Nephron progenitor cell (in vitro differentiated cells): ENCODE results near the gene FAM241B.

Experiments
- DNase-seq: peaks from one replicate; pipeline ENCODE4 v3.0.0; 2021
- H3K27ac Mint-ChIP-seq: 2 replicates; pipeline ENCODE4 v1.8.0; 2021; ENCODE audit warnings: mild to moderate bottlenecking, moderate library complexity, mixed read lengths
- H3K27me3 Mint-ChIP-seq: 2 replicates; pipeline ENCODE4 v1.8.0; 2021; ENCODE audit warnings: mild to moderate bottlenecking, low read depth, mixed read lengths; ENCODE audit not compliant: poor library complexity
- H3K36me3 Mint-ChIP-seq: 2 replicates; pipeline ENCODE4 v1.8.0; 2021; ENCODE audit warnings: low read depth, mixed read lengths
- H3K4me1 Mint-ChIP-seq: 2 replicates; pipeline ENCODE4 v1.8.0; 2021; ENCODE audit warnings: mixed read lengths
- H3K4me3 Mint-ChIP-seq: 2 replicates; pipeline ENCODE4 v1.8.0; 2021; ENCODE audit warnings: mild to moderate bottlenecking, moderate library complexity, mixed read lengths
- H3K9me3 Mint-ChIP-seq: 2 replicates; pipeline ENCODE4 v1.8.0; 2021; ENCODE audit warnings: mild to moderate bottlenecking, moderate library complexity, mixed read lengths
- CTCF ChIP-seq: fragments of 200-600 bp; sonication (generic); IDR thresholded peaks from 2 replicates; pipeline ENCODE4 v1.5.0; 2021; ENCODE audit warnings: antibody characterized with exemption

Gene FAM241B

DNA sequence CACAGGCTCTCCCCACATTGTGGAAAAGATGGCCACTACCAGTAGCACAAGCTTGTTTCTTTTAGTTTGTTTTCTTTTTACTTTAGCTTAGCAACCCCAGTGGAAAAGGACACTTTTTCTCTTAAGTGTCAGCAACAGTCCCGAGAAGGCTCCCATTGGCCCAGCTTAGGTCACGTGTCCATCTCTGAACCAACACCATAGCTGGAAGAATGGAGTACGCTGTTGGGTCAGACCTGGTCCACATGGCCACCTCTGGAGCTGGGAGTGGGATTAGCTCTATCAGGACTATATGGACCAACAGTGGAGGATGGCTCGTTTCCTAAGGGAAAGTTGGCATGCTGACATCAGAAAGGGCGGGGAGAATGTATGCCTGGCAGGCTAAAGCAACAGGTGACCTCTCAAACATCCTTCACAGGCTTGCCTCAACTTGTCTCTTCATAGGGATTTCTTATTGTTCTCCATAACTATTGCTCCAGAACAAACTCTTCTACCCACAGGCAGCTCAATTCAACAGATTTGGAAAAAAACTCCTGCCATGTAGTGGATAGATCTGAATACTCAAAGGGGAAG, 29.2 kb upstream of the FAM241B start:
- peaks cover 18% of the 10 kb centered on the region for H3K9me3 Mint-ChIP-seq
- no peak for TF ChIP-seq CTCF
- DNase-seq, result no peak
- H3K4me3 Mint-ChIP-seq, result no peak overlapping the region
- H3K27ac Mint-ChIP-seq, result no peak overlapping the region
- H3K27me3 Mint-ChIP-seq, result peaks cover 68% of the 10 kb centered on the region
- H3K36me3 Mint-ChIP-seq, result no peaks in the 10 kb centered on the region
- H3K4me1 Mint-ChIP-seq, result no peaks in the 10 kb centered on the region

DNA sequence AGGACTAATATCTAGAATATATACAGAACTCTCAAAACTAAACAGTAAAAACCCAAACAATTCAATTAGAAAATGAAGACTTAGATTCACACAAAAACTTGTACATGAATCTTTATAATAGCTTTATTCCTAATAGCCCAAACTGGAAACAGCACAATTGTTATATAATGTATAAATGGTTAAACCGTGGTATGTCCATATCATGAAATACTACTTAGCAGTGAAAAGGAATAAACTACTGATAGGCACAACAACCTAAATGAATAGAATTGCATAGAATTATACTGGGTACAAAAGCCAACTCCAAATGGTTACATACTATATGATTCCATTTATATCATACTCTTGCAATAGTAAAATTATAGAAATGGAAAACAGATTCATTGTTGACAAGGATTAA, 21.0 kb upstream of the FAM241B start:
- no peak for TF ChIP-seq CTCF
- H3K27ac Mint-ChIP-seq, result no peak overlapping the region
- no peaks in the 10 kb centered on the region for H3K36me3 Mint-ChIP-seq
- no peak overlapping the region for H3K4me3 Mint-ChIP-seq
- peaks cover 27% of the 10 kb centered on the region for H3K27me3 Mint-ChIP-seq
- H3K9me3 Mint-ChIP-seq, result peaks cover 50% of the 10 kb centered on the region
- H3K4me1 Mint-ChIP-seq, result no peaks in the 10 kb centered on the region
- no peak for DNase-seq

DNA sequence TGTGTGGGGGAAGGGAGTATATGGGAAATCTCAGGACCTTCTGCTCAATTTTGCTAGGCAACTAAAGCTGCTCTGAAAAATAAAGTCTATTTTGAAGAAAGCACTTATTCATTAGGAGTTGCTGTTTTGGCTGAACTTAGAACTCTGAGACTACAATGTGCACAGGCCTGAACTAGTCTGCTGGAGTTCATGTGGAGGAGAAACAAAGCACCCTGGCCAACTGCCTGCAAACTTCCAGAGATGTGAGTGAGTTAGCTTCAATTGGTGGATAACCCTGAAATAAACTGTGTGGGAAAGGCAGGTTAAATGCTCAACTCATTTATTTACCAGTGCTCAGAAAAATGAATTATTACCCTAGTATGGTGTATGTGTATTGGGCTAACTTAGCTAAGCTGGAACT, 17.3 kb upstream of the FAM241B start:
- no peak for TF ChIP-seq CTCF
- H3K27me3 Mint-ChIP-seq, result peaks cover 35% of the 10 kb centered on the region
- H3K27ac Mint-ChIP-seq, result no peak overlapping the region
- H3K36me3 Mint-ChIP-seq, result no peaks in the 10 kb centered on the region
- no peak overlapping the region for H3K4me3 Mint-ChIP-seq
- no peaks in the 10 kb centered on the region for H3K4me1 Mint-ChIP-seq
- no peak for DNase-seq
- peaks cover 46% of the 10 kb centered on the region for H3K9me3 Mint-ChIP-seq

DNA sequence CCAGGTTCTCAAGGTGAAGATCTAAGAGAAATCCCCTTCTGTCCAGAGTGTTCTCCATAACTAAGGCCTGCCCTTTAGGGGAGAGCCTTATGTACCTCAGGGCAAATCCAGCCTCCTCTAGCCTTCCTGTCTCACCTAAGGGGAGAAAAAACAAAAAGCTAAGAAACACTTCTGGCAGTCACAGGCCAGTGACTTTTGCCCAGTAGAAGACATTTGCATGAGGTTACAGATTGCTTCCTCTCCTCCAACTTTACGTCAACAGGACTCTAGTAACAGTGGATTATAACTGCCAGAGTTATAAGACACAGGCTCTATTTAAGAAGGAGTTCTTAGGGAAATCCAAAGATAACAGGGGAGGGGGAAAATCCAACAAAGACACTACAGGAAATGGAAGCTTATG, 15.9 kb upstream of the FAM241B start:
- DNase-seq, result no peak
- no peak overlapping the region for H3K27ac Mint-ChIP-seq
- H3K4me1 Mint-ChIP-seq, result no peaks in the 10 kb centered on the region
- no peak for TF ChIP-seq CTCF
- H3K36me3 Mint-ChIP-seq, result no peaks in the 10 kb centered on the region
- H3K9me3 Mint-ChIP-seq, result peaks cover 33% of the 10 kb centered on the region
- H3K4me3 Mint-ChIP-seq, result no peak overlapping the region
- H3K27me3 Mint-ChIP-seq, result peaks cover 36% of the 10 kb centered on the region

- Mint-ChIP-seq H3K27ac (no peak overlapping the region), H3K4me3 (no peak overlapping the region), H3K4me1 (no peaks in the 10 kb centered on the region), H3K36me3 (no peaks in the 10 kb centered on the region), H3K9me3 (peaks cover 14% of the 10 kb centered on the region), H3K27me3 (peaks cover 30% of the 10 kb centered on the region)
- TF ChIP-seq CTCF, result no peak
- no peak for DNase-seq
These were observed 13.7 kb upstream of the FAM241B start for GRCh38 chr10:69616358-69616757.

GRCh38 chr10:69618746-69619145, 11.3 kb upstream of the FAM241B start:
- Mint-ChIP-seq H3K4me1 (no peaks in the 10 kb centered on the region), H3K27me3 (peaks cover 25% of the 10 kb centered on the region), H3K4me3 (no peak overlapping the region), H3K36me3 (no peaks in the 10 kb centered on the region), H3K27ac (no peak overlapping the region), H3K9me3 (peaks cover 21% of the 10 kb centered on the region)
- no peak for DNase-seq
- TF ChIP-seq CTCF, result no peak
